GM23338 (cell line): ENCODE data around the gene HOXA3. TPM values are rescaled to one million over a fixed set of nuclear protein-coding genes. Genes with fewer than 3 reads are reported as not detected.

ENCODE experiments used
- ATAC-seq: fragments of 200-7000 bp; cut with Tn5 transposase; 3 replicates; pipeline ENCODE4 v1.9.1; 2020
- DNase-seq: peaks from one replicate; pipeline ENCODE4 v3.0.0-alpha.2; 2015; ENCODE audit warnings: low spot score
- H2AFZ ChIP-seq: fragments of 200-600 bp; sonication (generic); 2 replicates; pipeline ENCODE4 v1.8.0; 2016; ENCODE audit warnings: antibody characterized with exemption, mild to moderate bottlenecking, moderate library complexity
- H3F3A ChIP-seq: fragments of 200-600 bp; sonication (generic); replicated peaks from 2 replicates; pipeline ENCODE4 v1.8.0; 2017; ENCODE audit warnings: antibody characterized with exemption, mixed run types, low read depth
- H3K27ac ChIP-seq: fragments of 200-600 bp; sonication (generic); 2 replicates; pipeline ENCODE4 v1.6.1; 2016; ENCODE audit warnings: low read depth
- H3K27me3 ChIP-seq: fragments of 200-600 bp; sonication (generic); 2 replicates; pipeline ENCODE4 v1.8.0; 2016; ENCODE audit warnings: mild to moderate bottlenecking, mixed run types, moderate library complexity; ENCODE audit not compliant: insufficient read depth
- H3K36me3 ChIP-seq: fragments of 200-600 bp; sonication (generic); 2 replicates; pipeline ENCODE4 v1.8.0; 2016; ENCODE audit warnings: mild to moderate bottlenecking; ENCODE audit not compliant: insufficient read depth
- H3K4me1 ChIP-seq: fragments of 200-600 bp; sonication (generic); 2 replicates; pipeline ENCODE4 v1.8.0; 2016; ENCODE audit warnings: mild to moderate bottlenecking, moderate library complexity; ENCODE audit not compliant: insufficient read depth
- H3K4me2 ChIP-seq: fragments of 200-600 bp; sonication (generic); 2 replicates; pipeline ENCODE4 v1.7.1; 2017; ENCODE audit warnings: mixed run types
- H3K4me3 ChIP-seq: fragments of 200-600 bp; sonication (generic); 2 replicates; pipeline ENCODE4 v1.6.1; 2016; ENCODE audit warnings: mixed run types
- H3K79me2 ChIP-seq: fragments of 200-600 bp; sonication (generic); replicated peaks from 2 replicates; pipeline ENCODE4 v1.8.0; 2017; ENCODE audit warnings: mild to moderate bottlenecking; ENCODE audit not compliant: insufficient read depth
- H3K9me2 ChIP-seq: fragments of 200-600 bp; sonication (generic); 2 replicates; pipeline ENCODE4 v1.8.0; 2017; ENCODE audit not compliant: insufficient read depth
- H4K20me1 ChIP-seq: fragments of 200-600 bp; sonication (generic); replicated peaks from 2 replicates; pipeline ENCODE4 v1.8.0; 2017; ENCODE audit warnings: mild to moderate bottlenecking; ENCODE audit not compliant: insufficient read depth
- H3K27ac Mint-ChIP-seq: 2 replicates; pipeline ENCODE4 v1.8.0; 2020; ENCODE audit warnings: inconsistent platforms, mild to moderate bottlenecking, moderate library complexity, mixed read lengths
- H3K27me3 Mint-ChIP-seq: 3 replicates; pipeline ENCODE4 v1.8.0; 2022; ENCODE audit warnings: low read depth, mild to moderate bottlenecking, moderate library complexity, mixed read lengths, inconsistent platforms; ENCODE audit not compliant: insufficient read depth, poor library complexity
- H3K36me3 Mint-ChIP-seq: 3 replicates; pipeline ENCODE4 v1.8.0; 2021; ENCODE audit warnings: low read depth, mild to moderate bottlenecking, inconsistent platforms, moderate library complexity, mixed read lengths
- H3K4me1 Mint-ChIP-seq: 3 replicates; pipeline ENCODE4 v1.8.0; 2020; ENCODE audit warnings: mild to moderate bottlenecking, inconsistent platforms, mixed read lengths
- H3K4me3 Mint-ChIP-seq: 3 replicates; pipeline ENCODE4 v1.8.0; 2021; ENCODE audit warnings: moderate library complexity, mild to moderate bottlenecking, inconsistent platforms, mixed read lengths
- H3K9me3 Mint-ChIP-seq: 3 replicates; pipeline ENCODE4 v1.8.0; 2020; ENCODE audit warnings: moderate library complexity, mild to moderate bottlenecking, inconsistent platforms, mixed read lengths
- EZH2 ChIP-seq: fragments of 200-600 bp; sonication (generic); IDR thresholded peaks from one replicate; pipeline ENCODE4 v1.8.0; 2017; ENCODE audit warnings: antibody characterized with exemption, mild to moderate bottlenecking, low read depth; ENCODE audit not compliant: unreplicated experiment
- EZH2phosphoT487 ChIP-seq: fragments of 200-600 bp; sonication (generic); IDR thresholded peaks from one replicate; pipeline ENCODE4 v1.8.1; 2018; ENCODE audit warnings: antibody characterized with exemption; ENCODE audit not compliant: unreplicated experiment
- JUNB ChIP-seq: IDR thresholded peaks from one replicate; pipeline ENCODE4 v1.6.1; 2016; ENCODE audit warnings: antibody characterized with exemption; ENCODE audit not compliant: unreplicated experiment
- NANOG ChIP-seq: IDR thresholded peaks from 2 replicates; pipeline ENCODE4 v1.6.1; 2016; ENCODE audit warnings: antibody characterized with exemption, borderline replicate concordance
- POLR2AphosphoS5 ChIP-seq: IDR thresholded peaks from 2 replicates; pipeline ENCODE4 v1.6.1; 2016; ENCODE audit warnings: antibody characterized with exemption, low read depth
- polyA plus RNA-seq: library from polyadenylated mRNA; unstranded; fragments of >200 nt; fragmentation: Nextera tagmentation; extraction: Ambion mirVana; gene quantifications from 2 replicates; pipeline ENCODE4 v1.2.1, GENCODE V29; 2016
- total RNA-seq: library from RNA; depleted of rRNA; stranded (reverse); fragments of >200 nt; shearing (Covaris generic); gene quantifications from 2 replicates; pipeline ENCODE4 v1.2.3, GENCODE V29; 2014
- TF ChIP-seq, protein P1 (sequence below): IDR thresholded peaks from one replicate; pipeline ENCODE4 v1.6.1; 2018; ENCODE audit warnings: antibody characterized with exemption; ENCODE audit not compliant: unreplicated experiment
- TF ChIP-seq, protein P2 (sequence below), 2 experiments: fragments of 200-600 bp in 1 of 2; sonication (generic) in 1 of 2; conservative IDR thresholded peaks; 2 replicates each; pipeline versions ENCODE4 v1.5.1 to v1.6.1; 2016 to 2017; ENCODE audit warnings: antibody characterized with exemption in 2 of 2, low read depth in 2 of 2, mild to moderate bottlenecking in 2 of 2, moderate library complexity in 1 of 2

HOXA3 gene
- total and polyA plus RNA-seq, 2 experiments from 2014 or later = not detected

DNA sequence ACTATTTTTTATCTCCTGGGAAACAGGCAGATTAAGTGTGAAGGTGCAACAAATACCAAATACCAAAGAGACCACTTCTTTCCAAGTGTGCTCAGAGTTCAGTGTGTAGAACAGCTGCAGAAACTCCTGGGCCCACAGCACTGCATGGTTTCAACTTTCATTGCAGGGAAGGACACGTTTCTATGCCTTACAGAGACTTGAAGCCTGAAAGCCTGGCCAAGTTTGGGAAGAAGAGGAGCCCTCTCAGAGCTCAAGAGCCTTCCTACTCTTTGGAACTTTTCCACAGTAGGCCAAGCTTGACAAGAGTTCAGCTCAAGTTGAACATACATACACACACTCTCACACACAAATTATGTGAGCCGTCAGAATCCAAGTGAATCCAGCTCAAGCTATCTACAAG, 24.3 kb downstream of the HOXA3 start:
- Mint-ChIP-seq H3K36me3 (no peaks in the 10 kb centered on the region), H3K4me1 (peaks cover 16% of the 10 kb centered on the region), H3K9me3 (peaks cover 2% of the 10 kb centered on the region; the same call in 1 of the 3 replicates), H3K27ac (no peak overlapping the region), H3K27me3 (peaks cover 96% of the 10 kb centered on the region), H3K4me3 (no peak overlapping the region)
- H3K9me2 ChIP-seq = no peaks in the 10 kb centered on the region
- no peaks in the 10 kb centered on the region for H3K36me3 ChIP-seq
- no peaks in the 10 kb centered on the region for H3K79me2 ChIP-seq
- H2AFZ ChIP-seq = no peak overlapping the region
- no peak for DNase-seq
- H3K27ac ChIP-seq = no peak overlapping the region
- H4K20me1 ChIP-seq = peaks cover 62% of the 10 kb centered on the region
- H3K4me3 ChIP-seq = no peak overlapping the region
- peaks cover 47% of the 10 kb centered on the region for H3F3A ChIP-seq
- peaks cover 15% of the 10 kb centered on the region; the same call in 1 of the 2 replicates for H3K4me1 ChIP-seq
- no peak overlapping the region for H3K4me2 ChIP-seq
- TF ChIP-seq EZH2phosphoT487 = peak; percentile 20
- no peak for TF ChIP-seq NANOG
- TF ChIP-seq EZH2 = peak; percentile 62
- H3K27me3 ChIP-seq = peaks cover 100% of the 10 kb centered on the region
- no peak for ATAC-seq

DNA sequence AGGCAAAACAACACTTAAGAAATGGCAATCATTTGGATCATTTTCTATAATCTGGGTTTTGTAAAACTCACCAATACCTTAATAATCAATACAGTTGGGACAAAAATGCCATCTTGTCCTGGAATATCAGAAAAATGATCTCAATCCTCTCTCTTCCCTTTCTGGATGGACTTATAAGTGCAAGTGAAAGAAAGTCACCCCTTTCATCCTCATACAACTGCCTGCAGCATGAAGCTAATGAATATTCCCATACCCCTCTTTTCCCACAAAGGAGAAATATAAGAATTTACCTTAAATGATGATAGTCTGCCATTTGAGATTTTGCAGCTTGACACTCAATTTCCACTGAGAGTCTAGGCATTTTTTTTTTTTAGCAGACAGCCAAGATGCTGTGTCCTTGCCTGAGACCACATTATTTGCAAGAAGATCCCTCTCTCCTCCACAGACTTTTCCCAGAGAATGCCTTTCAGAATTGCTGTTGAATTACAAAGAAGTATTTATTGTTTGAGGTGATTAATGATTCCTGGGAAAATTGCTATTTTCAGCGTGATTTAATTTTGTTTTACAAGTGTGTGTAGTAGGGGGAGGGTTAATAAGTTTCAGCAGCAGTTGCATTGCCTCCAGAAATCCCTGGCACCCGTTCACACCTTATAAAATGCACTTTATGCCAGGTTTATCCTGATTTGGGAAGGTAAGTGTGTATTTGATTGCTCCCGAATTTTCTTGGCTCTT, 25.6 kb downstream of the HOXA3 start:
- peaks cover 96% of the 10 kb centered on the region for H3K27me3 Mint-ChIP-seq
- peaks cover 16% of the 10 kb centered on the region for H3K4me1 Mint-ChIP-seq
- Histone ChIP-seq H3K27me3 (peaks cover 100% of the 10 kb centered on the region), H4K20me1 (peaks cover 59% of the 10 kb centered on the region), H3K4me3 (no peak overlapping the region), H3F3A (peaks cover 57% of the 10 kb centered on the region), H3K27ac (no peak overlapping the region), H3K79me2 (no peaks in the 10 kb centered on the region), H3K4me2 (no peak overlapping the region), H2AFZ (no peak overlapping the region), H3K4me1 (peaks cover 22% of the 10 kb centered on the region; the same call in 1 of the 2 replicates), H3K9me2 (no peaks in the 10 kb centered on the region), H3K36me3 (no peaks in the 10 kb centered on the region)
- ATAC-seq (no peak), DNase-seq (no peak)
- peaks cover 6% of the 10 kb centered on the region; the same call in 1 of the 3 replicates for H3K9me3 Mint-ChIP-seq
- TF ChIP-seq, protein P1, sequence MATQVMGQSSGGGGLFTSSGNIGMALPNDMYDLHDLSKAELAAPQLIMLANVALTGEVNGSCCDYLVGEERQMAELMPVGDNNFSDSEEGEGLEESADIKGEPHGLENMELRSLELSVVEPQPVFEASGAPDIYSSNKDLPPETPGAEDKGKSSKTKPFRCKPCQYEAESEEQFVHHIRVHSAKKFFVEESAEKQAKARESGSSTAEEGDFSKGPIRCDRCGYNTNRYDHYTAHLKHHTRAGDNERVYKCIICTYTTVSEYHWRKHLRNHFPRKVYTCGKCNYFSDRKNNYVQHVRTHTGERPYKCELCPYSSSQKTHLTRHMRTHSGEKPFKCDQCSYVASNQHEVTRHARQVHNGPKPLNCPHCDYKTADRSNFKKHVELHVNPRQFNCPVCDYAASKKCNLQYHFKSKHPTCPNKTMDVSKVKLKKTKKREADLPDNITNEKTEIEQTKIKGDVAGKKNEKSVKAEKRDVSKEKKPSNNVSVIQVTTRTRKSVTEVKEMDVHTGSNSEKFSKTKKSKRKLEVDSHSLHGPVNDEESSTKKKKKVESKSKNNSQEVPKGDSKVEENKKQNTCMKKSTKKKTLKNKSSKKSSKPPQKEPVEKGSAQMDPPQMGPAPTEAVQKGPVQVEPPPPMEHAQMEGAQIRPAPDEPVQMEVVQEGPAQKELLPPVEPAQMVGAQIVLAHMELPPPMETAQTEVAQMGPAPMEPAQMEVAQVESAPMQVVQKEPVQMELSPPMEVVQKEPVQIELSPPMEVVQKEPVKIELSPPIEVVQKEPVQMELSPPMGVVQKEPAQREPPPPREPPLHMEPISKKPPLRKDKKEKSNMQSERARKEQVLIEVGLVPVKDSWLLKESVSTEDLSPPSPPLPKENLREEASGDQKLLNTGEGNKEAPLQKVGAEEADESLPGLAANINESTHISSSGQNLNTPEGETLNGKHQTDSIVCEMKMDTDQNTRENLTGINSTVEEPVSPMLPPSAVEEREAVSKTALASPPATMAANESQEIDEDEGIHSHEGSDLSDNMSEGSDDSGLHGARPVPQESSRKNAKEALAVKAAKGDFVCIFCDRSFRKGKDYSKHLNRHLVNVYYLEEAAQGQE = no peak
- TF ChIP-seq EZH2 = peak; percentile 46
- no peaks in the 10 kb centered on the region for H3K36me3 Mint-ChIP-seq
- no peak overlapping the region for H3K27ac Mint-ChIP-seq
- H3K4me3 Mint-ChIP-seq = no peak overlapping the region

DNA sequence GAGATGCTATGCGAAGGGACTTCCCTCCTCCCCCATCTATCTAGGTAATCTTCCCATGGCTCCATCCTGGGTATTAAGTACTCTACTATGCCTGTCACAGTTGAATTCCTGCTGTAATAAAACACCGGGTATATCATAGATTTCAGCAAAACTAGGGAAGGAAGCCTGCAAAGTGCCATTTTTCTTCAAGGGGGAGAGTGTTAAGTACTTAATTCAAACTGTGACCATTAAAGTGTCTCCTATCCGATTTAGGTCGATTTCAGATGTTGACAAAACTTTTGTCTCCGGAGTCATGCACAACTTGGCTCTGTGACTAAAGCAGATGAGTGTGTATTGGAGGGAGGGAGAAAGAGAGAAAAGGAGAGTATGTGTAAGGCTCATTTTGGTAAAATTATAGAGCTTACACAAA, 26.4 kb downstream of the HOXA3 start:
- no peak overlapping the region for H3K27ac Mint-ChIP-seq
- Histone ChIP-seq H3K27ac (no peak overlapping the region), H3K9me2 (no peaks in the 10 kb centered on the region), H4K20me1 (peaks cover 58% of the 10 kb centered on the region), H3K4me3 (no peak overlapping the region), H3F3A (peaks cover 58% of the 10 kb centered on the region), H3K4me2 (no peak overlapping the region), H2AFZ (no peak overlapping the region), H3K36me3 (no peaks in the 10 kb centered on the region), H3K79me2 (no peaks in the 10 kb centered on the region), H3K27me3 (peaks cover 100% of the 10 kb centered on the region), H3K4me1 (peaks cover 14% of the 10 kb centered on the region; the same call in 1 of the 2 replicates)
- peaks cover 6% of the 10 kb centered on the region; the same call in 1 of the 3 replicates for H3K9me3 Mint-ChIP-seq
- H3K4me1 Mint-ChIP-seq = peaks cover 16% of the 10 kb centered on the region
- no peak for TF ChIP-seq JUNB
- TF ChIP-seq, protein P2, sequence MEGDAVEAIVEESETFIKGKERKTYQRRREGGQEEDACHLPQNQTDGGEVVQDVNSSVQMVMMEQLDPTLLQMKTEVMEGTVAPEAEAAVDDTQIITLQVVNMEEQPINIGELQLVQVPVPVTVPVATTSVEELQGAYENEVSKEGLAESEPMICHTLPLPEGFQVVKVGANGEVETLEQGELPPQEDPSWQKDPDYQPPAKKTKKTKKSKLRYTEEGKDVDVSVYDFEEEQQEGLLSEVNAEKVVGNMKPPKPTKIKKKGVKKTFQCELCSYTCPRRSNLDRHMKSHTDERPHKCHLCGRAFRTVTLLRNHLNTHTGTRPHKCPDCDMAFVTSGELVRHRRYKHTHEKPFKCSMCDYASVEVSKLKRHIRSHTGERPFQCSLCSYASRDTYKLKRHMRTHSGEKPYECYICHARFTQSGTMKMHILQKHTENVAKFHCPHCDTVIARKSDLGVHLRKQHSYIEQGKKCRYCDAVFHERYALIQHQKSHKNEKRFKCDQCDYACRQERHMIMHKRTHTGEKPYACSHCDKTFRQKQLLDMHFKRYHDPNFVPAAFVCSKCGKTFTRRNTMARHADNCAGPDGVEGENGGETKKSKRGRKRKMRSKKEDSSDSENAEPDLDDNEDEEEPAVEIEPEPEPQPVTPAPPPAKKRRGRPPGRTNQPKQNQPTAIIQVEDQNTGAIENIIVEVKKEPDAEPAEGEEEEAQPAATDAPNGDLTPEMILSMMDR (conservative IDR thresholded peaks at IDR 0.05; ENCODE audit: low read depth in 2 of 2) = no peak
- peak; percentile 83 for TF ChIP-seq EZH2
- no peak for TF ChIP-seq POLR2AphosphoS5
- no peak overlapping the region for H3K4me3 Mint-ChIP-seq
- no peaks in the 10 kb centered on the region for H3K36me3 Mint-ChIP-seq
- peaks cover 96% of the 10 kb centered on the region for H3K27me3 Mint-ChIP-seq
- ATAC-seq (no peak), DNase-seq (no peak)
